Astrocyte (in vitro differentiated cells and primary cell): ENCODE measurements around the gene ENOX1. TPM values are rescaled to one million over a fixed set of nuclear protein-coding genes. Genes with fewer than 3 reads are reported as not detected.

Experiments used
- DNase-seq: peaks from one replicate; pipeline ENCODE4 v3.0.0-alpha.2; 2010; ENCODE audit warnings: low read depth
- FAIRE-seq: peaks from 2 replicates; lab custom pipeline; 2011; peaks lifted over from hg19 to GRCh38; lab: Jason Lieb, UNC
- H2AFZ ChIP-seq: 2 replicates; pipeline ENCODE4 v1.6.0; 2012; ENCODE audit warnings: low read depth, low read length, inconsistent platforms
- H3K27ac ChIP-seq: 2 replicates; pipeline ENCODE4 v1.5.1; 2011; ENCODE audit warnings: low read depth, low read length, inconsistent platforms
- H3K27me3 ChIP-seq: 2 replicates; pipeline ENCODE4 v1.6.0; 2011; ENCODE audit warnings: low read length, inconsistent platforms; ENCODE audit not compliant: insufficient read depth
- H3K36me3 ChIP-seq: 2 replicates; pipeline ENCODE4 v1.5.1; 2011; ENCODE audit warnings: low read length, inconsistent platforms; ENCODE audit not compliant: insufficient read depth
- H3K4me1 ChIP-seq: 2 replicates; pipeline ENCODE4 v1.5.1; 2011; ENCODE audit warnings: low read length, inconsistent platforms; ENCODE audit not compliant: insufficient read depth
- H3K4me2 ChIP-seq: 2 replicates; pipeline ENCODE4 v1.6.0; 2012; ENCODE audit warnings: low read length, inconsistent platforms
- H3K4me3 ChIP-seq: 2 replicates; pipeline ENCODE4 v1.5.1; 2011; ENCODE audit warnings: low read depth, mild to moderate bottlenecking, low read length, inconsistent platforms; ENCODE audit not compliant: insufficient read depth
- H3K79me2 ChIP-seq: 2 replicates; pipeline ENCODE4 v1.6.0; 2012; ENCODE audit warnings: mild to moderate bottlenecking, low read length, inconsistent platforms; ENCODE audit not compliant: insufficient read depth
- H3K9ac ChIP-seq: 2 replicates; pipeline ENCODE4 v1.6.0; 2012; ENCODE audit warnings: mild to moderate bottlenecking, low read length, inconsistent platforms
- H3K9me3 ChIP-seq: 2 replicates; pipeline ENCODE4 v1.5.1; 2012; ENCODE audit warnings: low read depth, mild to moderate bottlenecking, low read length, inconsistent platforms; ENCODE audit not compliant: insufficient read depth
- H4K20me1 ChIP-seq: 2 replicates; pipeline ENCODE4 v1.6.0; 2012; ENCODE audit warnings: low read length, inconsistent platforms; ENCODE audit not compliant: insufficient read depth
- H3K27ac Mint-ChIP-seq: one replicate; pipeline ENCODE4 v1.8.0; 2021; ENCODE audit warnings: mild to moderate bottlenecking, mixed read lengths; ENCODE audit not compliant: unreplicated experiment
- H3K27me3 Mint-ChIP-seq: one replicate; pipeline ENCODE4 v1.8.0; 2021; ENCODE audit warnings: low read depth, mixed read lengths; ENCODE audit not compliant: unreplicated experiment
- H3K36me3 Mint-ChIP-seq: one replicate; pipeline ENCODE4 v1.8.0; 2021; ENCODE audit warnings: low read depth, mixed read lengths; ENCODE audit not compliant: unreplicated experiment
- H3K4me1 Mint-ChIP-seq: one replicate; pipeline ENCODE4 v1.8.0; 2021; ENCODE audit warnings: low read depth, mixed read lengths; ENCODE audit not compliant: unreplicated experiment
- H3K4me3 Mint-ChIP-seq: one replicate; pipeline ENCODE4 v1.8.0; 2021; ENCODE audit warnings: mild to moderate bottlenecking, moderate library complexity, mixed read lengths; ENCODE audit not compliant: unreplicated experiment
- H3K9me3 Mint-ChIP-seq: one replicate; pipeline ENCODE4 v1.8.0; 2021; ENCODE audit warnings: mild to moderate bottlenecking, mixed read lengths; ENCODE audit not compliant: unreplicated experiment
- EZH2 ChIP-seq: IDR thresholded peaks from 2 replicates; pipeline ENCODE4 v1.6.1; 2012; ENCODE audit warnings: mild to moderate bottlenecking, low read length, inconsistent platforms; ENCODE audit not compliant: insufficient read depth
- total RNA-seq: library from RNA; stranded (reverse); gene quantifications from 2 replicates; pipeline ENCODE4 v1.2.1, GENCODE V29; 2021
- TF ChIP-seq, protein P1 (sequence below): IDR thresholded peaks from 2 replicates; pipeline ENCODE4 v1.5.1; 2011; ENCODE audit warnings: low read depth, mild to moderate bottlenecking, inconsistent platforms, low read length, moderate library complexity; ENCODE audit not compliant: insufficient read depth

Gene ENOX1
- total RNA-seq, 1 donor from 2014 or later, result 2.3 TPM

DNA sequence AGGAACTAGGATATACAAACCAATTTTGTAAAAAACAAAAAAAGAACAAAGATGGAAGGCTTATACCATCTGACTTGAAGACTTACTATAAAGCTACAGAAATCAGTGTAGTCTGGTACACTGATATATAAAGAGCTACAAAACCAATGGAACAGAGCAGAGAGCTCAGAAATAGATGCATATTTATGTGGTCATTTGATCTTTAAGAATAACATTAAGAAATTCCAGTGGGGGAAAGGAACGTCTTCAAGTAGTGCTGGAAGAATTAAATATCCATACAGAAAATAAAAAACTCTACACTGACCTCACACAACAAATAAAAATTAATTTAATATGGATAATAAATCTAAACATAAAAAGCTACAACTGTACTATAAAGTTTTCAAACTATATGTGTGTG, 317.0 kb downstream of the ENOX1 start:
- Histone ChIP-seq H3K9ac (no peak overlapping the region), H3K79me2 (no peaks in the 10 kb centered on the region), H2AFZ (no peak overlapping the region), H3K4me3 (no peak overlapping the region), H3K36me3 (no peaks in the 10 kb centered on the region), H3K27ac (no peak overlapping the region), H3K27me3 (no peaks in the 10 kb centered on the region), H4K20me1 (no peaks in the 10 kb centered on the region), H3K4me2 (no peak overlapping the region), H3K4me1 (no peaks in the 10 kb centered on the region), H3K9me3 (no peaks in the 10 kb centered on the region)
- TF ChIP-seq EZH2, result no peak
- TF ChIP-seq, protein P1, sequence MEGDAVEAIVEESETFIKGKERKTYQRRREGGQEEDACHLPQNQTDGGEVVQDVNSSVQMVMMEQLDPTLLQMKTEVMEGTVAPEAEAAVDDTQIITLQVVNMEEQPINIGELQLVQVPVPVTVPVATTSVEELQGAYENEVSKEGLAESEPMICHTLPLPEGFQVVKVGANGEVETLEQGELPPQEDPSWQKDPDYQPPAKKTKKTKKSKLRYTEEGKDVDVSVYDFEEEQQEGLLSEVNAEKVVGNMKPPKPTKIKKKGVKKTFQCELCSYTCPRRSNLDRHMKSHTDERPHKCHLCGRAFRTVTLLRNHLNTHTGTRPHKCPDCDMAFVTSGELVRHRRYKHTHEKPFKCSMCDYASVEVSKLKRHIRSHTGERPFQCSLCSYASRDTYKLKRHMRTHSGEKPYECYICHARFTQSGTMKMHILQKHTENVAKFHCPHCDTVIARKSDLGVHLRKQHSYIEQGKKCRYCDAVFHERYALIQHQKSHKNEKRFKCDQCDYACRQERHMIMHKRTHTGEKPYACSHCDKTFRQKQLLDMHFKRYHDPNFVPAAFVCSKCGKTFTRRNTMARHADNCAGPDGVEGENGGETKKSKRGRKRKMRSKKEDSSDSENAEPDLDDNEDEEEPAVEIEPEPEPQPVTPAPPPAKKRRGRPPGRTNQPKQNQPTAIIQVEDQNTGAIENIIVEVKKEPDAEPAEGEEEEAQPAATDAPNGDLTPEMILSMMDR, result no peak
- Mint-ChIP-seq H3K9me3 (no peaks in the 10 kb centered on the region), H3K36me3 (no peaks in the 10 kb centered on the region), H3K27me3 (no peaks in the 10 kb centered on the region), H3K4me3 (no peak overlapping the region), H3K27ac (no peak overlapping the region), H3K4me1 (peaks cover 2% of the 10 kb centered on the region)
- no peak for DNase-seq
- no peak for FAIRE-seq

DNA sequence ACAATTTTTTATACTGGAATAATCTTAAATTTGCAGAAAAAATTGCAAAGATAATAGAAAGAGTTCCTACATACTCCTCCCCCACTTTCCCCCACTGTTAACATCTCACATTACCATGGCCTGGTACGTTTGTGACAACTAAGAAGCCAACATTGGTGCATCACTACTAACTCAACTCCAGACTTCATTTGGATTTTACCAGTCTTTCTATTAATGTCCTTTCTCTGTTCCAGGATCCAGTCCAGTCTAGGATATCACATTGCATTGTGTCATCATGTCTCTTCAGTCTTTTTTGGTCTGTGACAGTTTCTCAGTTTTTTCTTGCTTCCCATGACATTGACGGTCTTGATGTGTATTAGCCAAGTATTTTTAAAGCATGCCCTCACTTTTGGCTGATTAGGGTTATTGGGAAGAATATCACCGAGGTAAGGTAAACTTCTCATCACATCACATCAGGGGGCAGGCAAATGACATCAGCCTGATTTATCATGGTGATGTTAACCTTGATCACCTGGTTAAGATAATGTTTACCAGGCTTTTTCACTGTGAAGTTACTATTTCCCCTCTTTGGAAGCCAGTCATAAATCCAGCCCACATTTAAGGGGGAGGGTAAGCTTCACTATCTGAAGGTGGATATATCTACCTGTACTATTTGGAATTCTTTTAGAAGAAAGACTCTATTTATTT, 322.1 kb downstream of the ENOX1 start:
- Mint-ChIP-seq H3K27ac (no peak overlapping the region), H3K27me3 (no peaks in the 10 kb centered on the region), H3K9me3 (no peaks in the 10 kb centered on the region), H3K4me1 (no peaks in the 10 kb centered on the region), H3K36me3 (no peaks in the 10 kb centered on the region), H3K4me3 (no peak overlapping the region)
- H3K4me1 ChIP-seq, result no peaks in the 10 kb centered on the region
- no peaks in the 10 kb centered on the region for H3K36me3 ChIP-seq
- no peak overlapping the region for H2AFZ ChIP-seq
- TF ChIP-seq, protein P1, result no peak
- TF ChIP-seq EZH2, result no peak
- no peak overlapping the region for H3K27ac ChIP-seq
- no peak overlapping the region for H3K9ac ChIP-seq
- no peaks in the 10 kb centered on the region for H4K20me1 ChIP-seq
- no peaks in the 10 kb centered on the region for H3K9me3 ChIP-seq
- no peak overlapping the region for H3K4me3 ChIP-seq
- no peaks in the 10 kb centered on the region for H3K27me3 ChIP-seq
- FAIRE-seq (no peak), DNase-seq (no peak)
- H3K79me2 ChIP-seq, result no peaks in the 10 kb centered on the region
- H3K4me2 ChIP-seq, result no peak overlapping the region

DNA sequence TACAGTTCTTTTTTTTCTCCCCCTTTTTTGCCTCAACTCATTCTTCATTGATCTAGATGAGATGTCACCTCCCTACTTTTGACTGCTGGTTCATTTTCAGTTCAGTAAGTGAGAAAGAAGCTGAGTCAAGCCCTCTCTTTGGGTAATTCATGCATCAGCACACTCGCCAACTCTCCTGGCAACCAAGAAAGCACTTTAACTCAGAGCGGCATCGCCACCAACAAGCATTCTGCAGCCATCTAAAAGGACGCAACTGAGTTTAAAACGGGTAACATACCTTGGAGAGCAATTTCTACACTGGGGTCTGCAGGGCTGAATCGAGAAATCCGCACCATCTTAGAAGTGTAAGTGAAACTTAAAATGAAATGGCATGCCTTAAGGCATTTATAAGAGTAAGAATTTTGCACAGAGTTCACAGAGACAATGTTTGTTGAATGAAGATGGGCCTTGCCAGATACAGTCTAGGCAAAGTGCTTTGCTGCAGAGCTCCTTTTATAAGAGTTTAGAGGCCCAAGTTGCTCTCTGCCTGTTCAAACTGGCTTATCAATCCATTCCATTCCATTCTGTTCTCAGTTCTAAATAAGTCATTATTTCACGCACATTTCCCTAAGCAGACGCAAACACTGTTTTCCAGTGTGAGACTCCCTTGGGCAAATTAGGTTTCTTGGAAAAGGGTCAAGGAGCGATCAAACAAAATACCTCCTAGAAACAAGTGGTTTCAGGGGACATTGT, 338.0 kb downstream of the ENOX1 start:
- H3K9ac ChIP-seq, result no peak overlapping the region
- no peaks in the 10 kb centered on the region for H3K27me3 ChIP-seq
- no peaks in the 10 kb centered on the region for H3K9me3 ChIP-seq
- H3K27ac ChIP-seq, result no peak overlapping the region
- no peaks in the 10 kb centered on the region for H3K9me3 Mint-ChIP-seq
- no peaks in the 10 kb centered on the region for H3K79me2 ChIP-seq
- no peak overlapping the region for H3K4me3 ChIP-seq
- no peaks in the 10 kb centered on the region for H3K4me1 ChIP-seq
- H3K27me3 Mint-ChIP-seq, result no peaks in the 10 kb centered on the region
- no peak overlapping the region for H2AFZ ChIP-seq
- DNase-seq (peak; percentile 4), FAIRE-seq (no peak)
- H3K4me1 Mint-ChIP-seq, result peaks cover 13% of the 10 kb centered on the region
- no peak overlapping the region for H3K4me3 Mint-ChIP-seq
- peak overlapping the region; percentile 41 for H3K4me2 ChIP-seq
- H3K36me3 Mint-ChIP-seq, result peaks cover 2% of the 10 kb centered on the region
- H4K20me1 ChIP-seq, result no peaks in the 10 kb centered on the region
- no peak for TF ChIP-seq EZH2
- TF ChIP-seq, protein P1, result no peak
- no peak overlapping the region for H3K27ac Mint-ChIP-seq
- no peaks in the 10 kb centered on the region for H3K36me3 ChIP-seq
